ENCODE results near the gene SMAD6. TPM values are rescaled to one million over a fixed set of nuclear protein-coding genes. Genes with fewer than 3 reads are reported as not detected.

Gene SMAD6
- total RNA-seq, 2 experiments from 2014 or later: 0.14 to 0.29 TPM

DNA sequence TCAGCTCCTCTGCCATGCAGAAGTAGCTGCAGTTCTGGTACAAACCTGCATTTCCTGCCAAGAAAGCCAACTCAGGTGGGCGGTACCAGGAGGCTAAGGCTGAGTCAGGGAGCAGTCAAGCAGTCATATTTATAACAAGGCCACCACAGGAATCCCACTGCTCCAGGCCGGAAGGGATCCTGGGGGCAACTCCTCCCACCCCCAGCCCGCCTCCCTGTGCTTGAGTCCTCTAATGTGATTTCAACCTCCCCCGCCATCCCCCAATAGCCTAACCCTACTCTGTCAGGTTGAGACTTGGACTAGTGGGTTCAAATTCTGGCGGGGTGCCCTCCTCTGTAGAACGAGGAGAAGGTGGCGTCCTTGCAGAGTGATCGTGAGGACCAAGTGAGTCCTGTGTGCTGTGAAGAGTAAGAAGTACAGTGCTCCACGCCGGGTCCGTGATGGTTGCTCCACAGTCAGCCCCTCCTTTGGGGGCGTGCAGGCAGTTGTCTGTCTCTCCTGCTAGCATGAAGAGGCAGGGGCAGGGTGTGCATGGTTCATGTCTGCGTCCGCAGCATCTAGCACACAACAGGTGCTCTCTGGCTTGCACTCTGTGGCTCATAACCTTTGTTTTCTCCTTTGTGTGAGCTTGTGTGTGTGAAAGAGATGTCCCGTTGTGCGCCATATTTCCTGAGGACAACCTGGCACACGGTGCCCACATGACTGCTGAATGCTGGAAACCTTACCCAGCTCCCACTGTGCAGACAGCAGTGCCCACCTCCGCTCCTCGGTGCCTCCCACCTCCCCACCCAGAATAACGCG is 78.3 kb downstream of the SMAD6 start:
- no peak overlapping the region for H3K27ac Mint-ChIP-seq
- no peaks in the 10 kb centered on the region for H3K9me3 Mint-ChIP-seq (ENCODE audit: low read depth)
- no peak for DNase-seq
- no peak overlapping the region for H3K4me3 Mint-ChIP-seq
- no peaks in the 10 kb centered on the region for H3K36me3 Mint-ChIP-seq
- H3K27me3 Mint-ChIP-seq: no peaks in the 10 kb centered on the region
- ATAC-seq: no peak
- no peaks in the 10 kb centered on the region for H3K4me1 Mint-ChIP-seq
- CTCF ChIA-PET: interaction anchor here (0.6 kb wide), 1 partner anchor 262 kb away, joined by 3 read pairs; no protein-coding TSS in a partner anchor

DNA sequence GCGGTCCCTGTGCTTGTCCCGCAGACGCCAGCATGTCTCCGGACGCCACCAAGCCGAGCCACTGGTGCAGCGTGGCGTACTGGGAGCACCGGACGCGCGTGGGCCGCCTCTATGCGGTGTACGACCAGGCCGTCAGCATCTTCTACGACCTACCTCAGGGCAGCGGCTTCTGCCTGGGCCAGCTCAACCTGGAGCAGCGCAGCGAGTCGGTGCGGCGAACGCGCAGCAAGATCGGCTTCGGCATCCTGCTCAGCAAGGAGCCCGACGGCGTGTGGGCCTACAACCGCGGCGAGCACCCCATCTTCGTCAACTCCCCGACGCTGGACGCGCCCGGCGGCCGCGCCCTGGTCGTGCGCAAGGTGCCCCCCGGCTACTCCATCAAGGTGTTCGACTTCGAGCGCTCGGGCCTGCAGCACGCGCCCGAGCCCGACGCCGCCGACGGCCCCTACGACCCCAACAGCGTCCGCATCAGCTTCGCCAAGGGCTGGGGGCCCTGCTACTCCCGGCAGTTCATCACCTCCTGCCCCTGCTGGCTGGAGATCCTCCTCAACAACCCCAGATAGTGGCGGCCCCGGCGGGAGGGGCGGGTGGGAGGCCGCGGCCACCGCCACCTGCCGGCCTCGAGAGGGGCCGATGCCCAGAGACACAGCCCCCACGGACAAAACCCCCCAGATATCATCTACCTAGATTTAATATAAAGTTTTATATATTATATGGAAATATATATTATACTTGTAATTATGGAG is 79.1 kb downstream of the SMAD6 start:
- H3K4me1 Mint-ChIP-seq: no peaks in the 10 kb centered on the region

DNA sequence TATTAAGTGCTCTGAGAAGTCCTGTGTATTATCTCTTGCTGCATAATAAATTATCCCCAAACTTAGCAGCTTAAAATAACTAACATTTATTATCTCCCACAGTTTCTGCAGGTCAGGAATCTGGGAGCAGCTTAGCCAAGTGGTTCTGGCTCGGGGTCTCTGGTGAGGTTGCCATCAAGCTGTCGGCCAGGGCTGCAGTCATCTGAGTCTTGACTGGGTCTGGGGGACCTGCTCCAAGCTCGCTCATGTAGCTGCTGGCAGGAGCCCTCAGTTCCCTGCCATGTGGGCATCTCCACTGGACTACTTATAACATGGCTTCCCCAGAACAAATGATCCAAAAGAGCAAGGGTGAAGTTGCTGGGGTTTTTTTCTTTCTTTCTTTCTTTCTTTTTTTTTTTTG is 80.7 kb downstream of the SMAD6 start:
- no peak for ATAC-seq
- no peaks in the 10 kb centered on the region for H3K9me3 Mint-ChIP-seq (ENCODE audit: low read depth)
- DNase-seq: no peak
- no peaks in the 10 kb centered on the region for H3K27me3 Mint-ChIP-seq
- H3K36me3 Mint-ChIP-seq: no peaks in the 10 kb centered on the region
- CTCF ChIA-PET: interaction anchor here (1.9 kb wide), 1 partner anchor 69 kb away, joined by 4 read pairs; no protein-coding TSS in a partner anchor
- no peaks in the 10 kb centered on the region for H3K4me1 Mint-ChIP-seq
- no peak overlapping the region for H3K27ac Mint-ChIP-seq
- no peak overlapping the region for H3K4me3 Mint-ChIP-seq

More for the DNA sequence above, 79.1 kb downstream of the SMAD6 start:
- Mint-ChIP-seq H3K36me3 (no peaks in the 10 kb centered on the region), H3K9me3 (ENCODE audit: low read depth) (no peaks in the 10 kb centered on the region), H3K27me3 (no peaks in the 10 kb centered on the region), H3K4me3 (no peak overlapping the region), H3K27ac (no peak overlapping the region)
- CTCF ChIA-PET: no interaction called here
- DNase-seq (no peak), ATAC-seq (no peak)

DNA sequence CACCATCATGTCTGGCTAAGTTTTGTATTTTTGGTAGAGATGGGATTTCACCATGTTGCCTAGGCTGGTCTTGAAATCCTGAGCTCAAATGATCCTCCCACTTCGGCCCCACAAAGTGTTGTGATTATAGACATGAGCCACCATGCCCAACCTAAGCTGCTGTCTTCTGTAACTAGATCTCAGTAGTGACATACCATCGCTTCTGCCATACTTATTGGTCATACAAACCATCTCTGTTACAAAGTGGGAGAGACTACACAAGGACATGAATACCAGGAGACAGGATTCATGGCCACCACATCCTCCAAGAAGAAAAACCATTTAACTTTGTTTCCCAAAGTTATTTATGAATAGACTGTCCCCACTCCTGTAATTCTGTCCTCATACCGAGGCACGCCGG is 81.3 kb downstream of the SMAD6 start:
- Mint-ChIP-seq H3K9me3 (ENCODE audit: low read depth) (no peaks in the 10 kb centered on the region), H3K4me3 (no peak overlapping the region), H3K27ac (no peak overlapping the region), H3K4me1 (no peaks in the 10 kb centered on the region), H3K36me3 (no peaks in the 10 kb centered on the region), H3K27me3 (no peaks in the 10 kb centered on the region)
- CTCF ChIA-PET: interaction anchor here (1.9 kb wide), 1 partner anchor 69 kb away, joined by 4 read pairs; no protein-coding TSS in a partner anchor
- no peak for DNase-seq
- ATAC-seq: no peak

DNA sequence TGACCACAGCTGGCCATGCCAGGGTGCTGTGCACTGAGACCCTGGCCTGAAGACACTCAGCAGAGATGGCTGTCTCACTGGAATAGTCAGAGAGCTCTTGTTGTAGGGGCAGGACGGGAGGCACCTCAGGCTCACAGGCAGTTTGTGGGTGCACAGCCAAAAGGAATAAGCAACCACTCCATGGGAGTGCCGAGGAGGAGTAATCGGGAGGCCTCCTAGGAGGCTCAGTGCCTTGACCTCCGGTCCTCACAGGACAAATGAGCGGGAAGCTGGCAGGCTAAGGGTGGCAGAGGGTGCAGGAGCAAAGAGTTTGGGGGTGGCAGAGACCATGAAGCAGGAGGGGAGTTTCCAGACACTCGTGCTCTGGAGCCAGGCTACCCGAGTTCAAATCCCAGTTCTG is 81.7 kb downstream of the SMAD6 start:
- DNase-seq (no peak), ATAC-seq (no peak)
- Mint-ChIP-seq H3K4me1 (no peaks in the 10 kb centered on the region), H3K4me3 (no peak overlapping the region), H3K36me3 (no peaks in the 10 kb centered on the region), H3K27ac (no peak overlapping the region), H3K27me3 (no peaks in the 10 kb centered on the region), H3K9me3 (ENCODE audit: low read depth) (no peaks in the 10 kb centered on the region)
- CTCF ChIA-PET: no interaction called here

DNA sequence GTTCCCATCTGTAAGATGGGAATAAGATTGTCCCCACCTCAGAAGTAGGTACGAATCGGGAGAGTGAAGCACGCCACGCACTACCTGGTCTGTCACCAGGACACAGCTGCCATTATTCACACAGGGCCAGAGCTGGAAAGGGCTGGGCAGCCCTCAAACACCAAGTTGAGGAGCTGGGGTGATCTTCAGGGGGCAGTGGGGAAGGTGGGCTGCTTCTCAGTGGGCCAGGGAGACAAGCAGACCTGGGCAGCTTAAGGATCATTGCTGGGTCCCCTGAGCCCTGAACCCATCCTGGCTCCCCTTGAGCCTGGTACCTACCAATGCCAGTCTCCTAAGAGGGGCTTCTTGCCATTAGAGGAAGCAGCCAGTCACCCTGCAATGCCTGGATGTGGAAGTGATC is 82.1 kb downstream of the SMAD6 start:
- ATAC-seq (no peak), DNase-seq (no peak)
- Mint-ChIP-seq H3K9me3 (ENCODE audit: low read depth) (no peaks in the 10 kb centered on the region), H3K27me3 (no peaks in the 10 kb centered on the region), H3K36me3 (no peaks in the 10 kb centered on the region), H3K4me3 (no peak overlapping the region), H3K4me1 (no peaks in the 10 kb centered on the region), H3K27ac (no peak overlapping the region)
- CTCF ChIA-PET: interaction anchor here (0.9 kb wide), 1 partner anchor 22 kb away, joined by 3 read pairs; no protein-coding TSS in a partner anchor

DNA sequence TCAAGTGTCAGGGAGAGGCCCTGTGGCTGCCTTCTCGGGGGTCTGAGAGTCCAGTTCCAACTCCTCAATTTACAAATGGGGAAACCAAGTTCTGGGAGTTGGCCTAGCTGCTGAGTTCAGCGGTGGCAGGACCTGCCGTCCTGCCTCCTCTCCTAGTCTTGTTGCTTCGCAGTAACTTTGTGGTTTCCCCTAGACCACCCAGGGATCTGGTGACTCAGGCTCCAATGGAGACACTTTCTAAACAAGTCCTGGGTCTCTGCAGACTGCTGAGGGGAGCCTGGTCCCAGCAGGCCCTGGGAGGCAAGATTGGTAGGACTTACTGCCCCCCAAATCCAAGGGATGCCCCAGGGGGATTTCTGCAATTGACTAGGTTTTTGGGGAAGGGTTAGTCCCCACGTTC is 83.6 kb downstream of the SMAD6 start:
- DNase-seq (no peak), ATAC-seq (no peak)
- no peaks in the 10 kb centered on the region for H3K4me1 Mint-ChIP-seq
- CTCF ChIA-PET: no interaction called here
- H3K36me3 Mint-ChIP-seq: no peaks in the 10 kb centered on the region
- H3K27me3 Mint-ChIP-seq: no peaks in the 10 kb centered on the region
- no peak overlapping the region for H3K27ac Mint-ChIP-seq
- no peak overlapping the region for H3K4me3 Mint-ChIP-seq
- no peaks in the 10 kb centered on the region for H3K9me3 Mint-ChIP-seq (ENCODE audit: low read depth)

DNA sequence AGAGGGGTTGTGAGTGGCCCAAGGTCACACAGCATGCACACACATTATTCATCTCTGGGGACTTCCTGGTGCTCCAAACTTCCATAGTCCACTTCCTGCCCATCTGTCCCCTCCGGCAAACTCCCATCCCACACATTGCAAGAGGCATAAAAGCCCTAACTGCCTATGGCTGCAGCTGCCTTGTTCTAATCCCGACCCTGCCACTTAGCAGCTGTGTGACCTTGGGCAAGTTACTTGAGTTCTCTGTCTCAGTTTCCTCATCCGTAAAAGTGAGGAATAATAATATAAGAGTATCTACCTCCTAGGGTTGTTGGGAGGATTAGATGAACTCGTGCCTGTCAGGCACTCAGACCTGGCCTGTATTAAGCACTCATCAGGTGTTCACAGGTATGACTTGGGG is 84.2 kb downstream of the SMAD6 start:
- Mint-ChIP-seq H3K36me3 (no peaks in the 10 kb centered on the region), H3K4me1 (no peaks in the 10 kb centered on the region), H3K27ac (no peak overlapping the region), H3K27me3 (no peaks in the 10 kb centered on the region), H3K4me3 (no peak overlapping the region), H3K9me3 (ENCODE audit: low read depth) (no peaks in the 10 kb centered on the region)
- CTCF ChIA-PET: no interaction called here
- no peak for ATAC-seq
- no peak for DNase-seq

DNA sequence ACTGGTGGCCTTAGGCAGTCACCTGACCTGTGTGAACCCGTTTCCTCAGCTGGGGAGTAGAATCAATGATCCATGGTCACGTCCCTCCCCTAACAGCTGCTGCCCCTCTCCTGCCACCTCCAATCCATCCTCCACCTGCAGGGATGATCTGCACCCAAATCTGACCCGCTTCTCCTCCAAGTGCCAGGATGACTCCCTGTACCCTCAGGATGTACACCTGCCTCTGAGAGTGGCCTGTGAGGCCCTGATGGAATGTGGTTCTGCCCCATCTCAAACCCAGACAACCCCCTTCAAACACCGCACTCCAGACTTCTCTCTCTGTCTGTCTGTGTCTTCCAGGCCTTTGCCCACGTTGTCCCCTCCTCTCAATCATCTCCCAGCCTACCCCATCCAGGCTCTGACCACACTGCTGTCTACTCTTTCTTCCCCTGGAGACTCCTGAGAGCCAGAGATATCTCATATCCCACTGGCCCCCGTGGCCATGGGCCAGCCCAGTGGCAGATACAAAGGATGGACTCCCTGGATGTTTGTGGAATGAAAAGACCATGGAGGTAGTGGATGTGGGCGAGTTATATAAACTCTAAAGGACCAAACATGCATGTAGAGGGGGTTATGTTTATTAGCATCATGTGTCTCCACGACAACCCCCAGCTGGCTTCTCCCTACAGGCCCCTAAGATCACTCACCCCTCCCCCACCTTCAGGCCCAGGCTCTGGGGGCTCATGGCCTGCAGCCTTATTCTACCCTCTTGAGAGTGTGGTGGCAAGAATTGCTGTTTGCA is 84.9 kb downstream of the SMAD6 start:
- CTCF ChIA-PET: no interaction called here
- no peak overlapping the region for H3K4me3 Mint-ChIP-seq
- H3K9me3 Mint-ChIP-seq (ENCODE audit: low read depth): no peaks in the 10 kb centered on the region
- ATAC-seq: no peak
- peaks cover under 1% of the 10 kb centered on the region for H3K27me3 Mint-ChIP-seq
- H3K27ac Mint-ChIP-seq: no peak overlapping the region
- H3K36me3 Mint-ChIP-seq: no peaks in the 10 kb centered on the region
- no peak for DNase-seq
- H3K4me1 Mint-ChIP-seq: no peaks in the 10 kb centered on the region

DNA sequence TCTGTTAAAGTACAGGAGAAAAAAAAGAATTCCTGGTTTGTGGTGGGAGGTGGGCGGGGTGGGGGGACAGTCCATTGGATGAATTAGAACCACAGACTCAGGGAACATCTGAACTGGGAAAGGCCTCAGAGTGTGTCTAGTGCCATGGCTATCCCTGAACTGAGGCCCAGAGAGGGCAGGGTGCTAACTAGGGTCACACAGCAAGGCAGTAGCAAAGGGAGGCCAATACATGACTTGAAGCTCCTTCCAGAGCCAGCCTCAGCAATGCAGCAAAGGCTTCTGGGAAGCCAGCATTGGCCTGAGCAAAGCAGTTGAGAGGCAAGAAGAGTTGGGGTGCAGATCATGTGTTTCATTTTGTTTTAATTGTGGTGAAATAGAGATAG is 85.4 kb downstream of the SMAD6 start:
- Mint-ChIP-seq H3K9me3 (ENCODE audit: low read depth) (no peaks in the 10 kb centered on the region), H3K27me3 (peaks cover 3% of the 10 kb centered on the region), H3K36me3 (no peaks in the 10 kb centered on the region), H3K4me3 (no peak overlapping the region), H3K4me1 (no peaks in the 10 kb centered on the region), H3K27ac (no peak overlapping the region)
- no peak for DNase-seq
- ATAC-seq: no peak
- CTCF ChIA-PET: no interaction called here

DNA sequence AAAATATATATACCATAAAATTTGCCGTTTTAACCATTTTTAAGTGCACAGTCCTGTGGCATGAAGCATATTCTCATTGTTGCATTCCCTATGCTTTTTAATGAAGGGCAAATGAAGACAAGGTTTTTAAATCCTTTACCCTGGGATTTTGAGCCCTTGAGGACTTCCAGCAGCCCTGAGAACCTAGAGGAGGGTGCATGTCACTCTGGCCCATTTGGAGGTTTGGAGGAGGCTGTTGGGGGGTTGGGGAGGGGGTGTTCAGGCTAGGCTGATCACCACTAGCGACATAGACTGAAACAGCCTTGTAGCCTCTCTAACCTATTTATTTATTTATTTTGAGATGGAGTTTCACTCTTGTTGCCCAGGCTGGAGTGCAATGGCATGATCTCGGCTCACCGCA is 86.0 kb downstream of the SMAD6 start:
- no peak for DNase-seq
- Mint-ChIP-seq H3K27me3 (peaks cover 3% of the 10 kb centered on the region), H3K27ac (no peak overlapping the region), H3K36me3 (no peaks in the 10 kb centered on the region), H3K9me3 (ENCODE audit: low read depth) (no peaks in the 10 kb centered on the region), H3K4me1 (no peaks in the 10 kb centered on the region), H3K4me3 (no peak overlapping the region)
- CTCF ChIA-PET: no interaction called here
- ATAC-seq: no peak

DNA sequence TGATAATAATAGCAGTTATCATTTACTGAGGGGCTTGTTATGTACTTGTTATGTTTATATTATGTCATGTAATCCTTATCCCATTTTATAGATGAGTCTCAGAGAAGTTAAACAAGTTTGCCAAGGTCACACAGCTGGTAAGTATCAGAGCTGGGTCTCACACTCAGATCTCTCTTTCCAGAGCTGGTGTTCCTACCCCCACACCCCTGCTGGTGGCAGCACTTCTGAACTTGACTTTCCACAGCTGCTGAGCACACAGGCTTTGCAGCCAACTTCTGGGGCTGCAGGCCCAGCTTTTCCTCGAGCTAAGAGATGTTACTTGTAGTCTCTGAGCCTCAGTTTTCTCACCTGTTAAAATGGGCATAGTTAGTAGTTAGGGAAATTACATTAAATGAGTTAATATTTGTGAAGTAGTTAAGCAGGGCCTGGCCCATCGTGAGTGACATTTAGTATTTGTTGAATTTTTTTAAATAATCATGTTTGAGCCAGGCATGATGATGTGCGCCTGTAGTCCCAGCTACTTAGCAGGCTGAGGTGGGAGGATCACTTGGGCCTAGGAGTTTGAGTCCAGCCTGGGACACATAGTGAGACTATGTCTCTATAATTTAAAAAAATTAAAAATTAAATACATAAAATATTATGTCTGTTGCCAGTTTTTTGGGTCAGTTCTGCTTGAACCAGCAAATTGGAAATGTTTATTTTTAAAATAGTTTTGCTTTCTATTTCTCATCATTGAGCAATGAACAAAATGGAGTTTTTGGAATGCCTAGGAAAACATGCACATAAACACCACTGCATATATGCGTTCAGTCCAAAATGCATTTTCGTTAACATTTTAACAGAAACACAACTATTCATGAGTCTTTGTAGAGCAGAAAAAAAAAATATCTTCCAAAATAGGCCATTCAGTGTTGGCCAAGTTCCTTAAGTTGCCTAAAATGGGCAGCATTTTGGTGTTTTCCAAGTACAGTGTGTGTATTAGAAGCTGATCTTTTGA is 87.3 kb downstream of the SMAD6 start:
- Mint-ChIP-seq H3K4me3 (no peak overlapping the region), H3K27me3 (peaks cover 3% of the 10 kb centered on the region), H3K9me3 (ENCODE audit: low read depth) (no peaks in the 10 kb centered on the region), H3K36me3 (no peaks in the 10 kb centered on the region), H3K27ac (no peak overlapping the region), H3K4me1 (no peaks in the 10 kb centered on the region)
- DNase-seq (no peak), ATAC-seq (no peak)
- CTCF ChIA-PET: interaction anchor here (0.7 to 1.2 kb wide), 3 partner anchors 16 to 170 kb away, joined by 3 read pairs; no protein-coding TSS in a partner anchor

DNA sequence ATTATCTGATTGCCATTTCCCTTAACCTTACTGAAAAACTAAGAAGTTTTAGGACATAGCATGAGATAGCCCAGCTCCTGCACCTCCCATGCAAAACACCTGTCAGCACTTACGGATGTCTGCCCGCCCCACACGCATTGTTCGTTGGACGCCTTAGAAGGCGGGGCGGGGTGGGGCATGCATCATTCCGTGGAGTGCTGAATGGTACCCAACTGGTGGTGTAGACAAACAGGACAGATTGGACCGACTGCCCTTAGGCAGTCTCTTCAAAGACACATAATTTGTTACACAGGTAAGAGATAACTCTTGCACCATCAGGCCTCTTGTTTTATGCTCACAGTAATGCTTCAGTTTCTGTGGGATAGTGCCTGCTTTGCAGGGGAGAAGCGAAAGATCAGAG is 93.8 kb downstream of the SMAD6 start:
- DNase-seq (no peak), ATAC-seq (no peak)
- Mint-ChIP-seq H3K4me1 (no peaks in the 10 kb centered on the region), H3K27ac (no peak overlapping the region), H3K4me3 (no peak overlapping the region), H3K9me3 (ENCODE audit: low read depth) (no peaks in the 10 kb centered on the region), H3K27me3 (peaks cover 5% of the 10 kb centered on the region), H3K36me3 (no peaks in the 10 kb centered on the region)
- CTCF ChIA-PET: no interaction called here
